Stimulated activated CD8-positive, alpha-beta memory T cell treated with anti-CD3 and anti-CD28 coated beads, Interleukin-4, amount 100 ng/mL, for 1 hour (primary cell): ENCODE results near the gene CAVIN2.

Experiments used
- DNase-seq, 2 donors: peaks; one replicate each; pipeline ENCODE4 v3.0.0-alpha.2; 2020; ENCODE audit warnings: low read depth in 2 of 2, low spot score in 1 of 2

The CAVIN2 gene

GRCh38 chr2:191840921-191841320 lies 6.0 kb downstream of the CAVIN2 start:
- DNase-seq = no peak

- no peak for DNase-seq
These were observed 6.7 kb downstream of the CAVIN2 start for GRCh38 chr2:191839918-191840804.

DNA sequence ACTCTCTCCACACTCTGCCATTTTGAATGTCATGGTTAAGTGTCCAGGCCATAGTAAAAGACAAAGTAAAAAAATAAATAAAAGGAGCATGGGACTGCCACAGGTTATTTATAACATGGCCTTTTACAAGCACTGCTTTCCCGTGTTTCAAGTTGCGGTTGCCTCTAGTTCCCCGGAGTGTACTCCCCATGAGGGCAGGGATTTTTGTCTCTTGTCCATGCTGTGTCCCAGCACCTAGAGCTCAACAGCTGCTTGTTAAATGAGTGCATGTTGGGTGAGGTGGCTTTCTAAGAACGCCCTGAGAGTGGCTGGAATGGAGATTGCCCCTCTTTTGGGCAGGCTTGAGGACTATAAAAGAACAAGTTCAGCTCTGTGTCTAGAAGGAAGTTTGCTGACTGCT lies 8.4 kb downstream of the CAVIN2 start:
- DNase-seq = no peak

- DNase-seq = no peak
These were observed 9.8 kb downstream of the CAVIN2 start for GRCh38 chr2:191836853-191837769.

DNA sequence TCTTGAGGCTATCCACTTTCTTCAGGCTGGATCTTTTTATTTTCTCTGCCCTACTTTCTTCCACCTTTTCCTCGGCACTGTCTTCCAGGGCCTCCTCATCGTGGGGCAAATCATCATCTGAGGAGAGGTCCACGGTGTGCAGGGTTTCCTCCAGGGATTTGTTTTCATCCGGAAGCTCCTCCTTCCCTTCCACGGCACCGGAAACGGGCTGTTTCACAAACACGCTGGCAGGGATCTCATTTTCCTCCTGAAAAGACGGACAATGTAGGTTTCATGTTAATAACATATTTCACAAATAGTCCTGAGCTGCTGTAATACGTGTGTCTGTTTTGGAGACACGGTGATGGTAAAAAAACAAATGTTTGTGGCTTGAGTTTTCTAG lies 10.4 kb downstream of the CAVIN2 start:
- no peak for DNase-seq

GRCh38 chr2:191835539-191836350 lies 11.1 kb downstream of the CAVIN2 start:
- DNase-seq = no peak

DNA sequence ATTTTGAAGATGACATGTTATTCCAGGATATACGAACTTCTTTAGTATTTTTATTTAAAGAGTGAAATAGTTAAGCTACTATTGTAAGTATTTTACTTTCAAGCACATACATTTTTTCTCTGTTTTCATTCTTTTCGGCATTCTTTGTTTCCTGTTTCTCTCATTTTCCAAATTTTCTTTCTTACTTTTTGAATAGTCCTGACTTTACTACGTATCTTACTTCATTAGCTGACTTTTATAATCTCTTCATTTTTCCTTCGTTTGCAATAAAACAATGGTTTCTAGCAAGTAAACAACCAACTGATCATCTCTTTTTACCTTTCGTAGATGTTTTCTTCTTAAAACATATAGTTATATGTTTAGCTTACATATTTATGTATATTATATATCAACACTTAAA lies 11.8 kb downstream of the CAVIN2 start:
- no peak for DNase-seq

- DNase-seq = no peak
These were observed 13.5 kb downstream of the CAVIN2 start for GRCh38 chr2:191833356-191833755.

DNA sequence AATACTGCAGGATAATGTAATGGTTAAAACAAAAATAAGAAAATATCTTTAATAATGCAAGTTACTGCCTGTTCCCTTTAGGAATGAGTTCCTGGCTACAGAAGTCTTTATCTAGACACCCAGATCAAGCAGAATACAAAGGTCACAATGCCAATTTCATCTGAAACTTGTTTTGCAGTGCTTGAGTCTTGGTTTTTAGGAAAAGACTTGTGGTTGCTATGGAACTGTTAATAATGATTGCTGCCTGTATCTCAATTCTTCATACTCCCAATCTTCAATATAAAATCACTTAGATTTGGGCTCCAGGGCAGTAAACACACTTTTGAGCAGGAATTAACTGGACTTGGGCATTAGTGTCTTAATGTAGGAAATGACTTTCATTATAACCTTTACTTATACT lies 14.2 kb downstream of the CAVIN2 start:
- no peak for DNase-seq

DNA sequence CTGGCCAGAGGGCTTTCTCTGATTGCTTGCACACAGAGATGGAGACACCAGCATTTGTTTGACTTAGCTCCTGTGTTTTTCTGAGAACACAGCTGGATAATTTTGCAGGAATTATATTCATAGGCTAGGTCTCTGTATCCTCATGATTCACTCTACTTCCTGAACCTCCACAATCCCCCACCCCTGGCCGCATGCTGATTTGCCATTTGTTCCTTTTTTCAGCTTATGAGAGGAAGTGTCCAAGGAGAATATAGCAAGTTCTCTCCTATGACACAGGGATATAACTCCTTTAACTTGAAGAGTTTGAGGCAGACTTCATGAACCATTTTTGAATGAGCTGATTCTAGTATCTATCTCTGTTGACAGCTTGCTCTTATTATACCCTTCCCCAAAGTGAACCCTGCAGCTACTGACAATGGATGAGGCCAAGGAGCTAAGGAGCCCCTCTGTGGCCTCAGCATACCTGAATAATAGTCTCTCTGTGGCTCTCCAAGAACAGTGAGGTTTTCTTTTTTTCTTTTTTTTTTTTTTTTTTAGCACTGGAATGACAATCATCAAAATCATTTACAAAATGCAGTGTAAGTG lies 15.4 kb downstream of the CAVIN2 start:
- DNase-seq = no peak

DNA sequence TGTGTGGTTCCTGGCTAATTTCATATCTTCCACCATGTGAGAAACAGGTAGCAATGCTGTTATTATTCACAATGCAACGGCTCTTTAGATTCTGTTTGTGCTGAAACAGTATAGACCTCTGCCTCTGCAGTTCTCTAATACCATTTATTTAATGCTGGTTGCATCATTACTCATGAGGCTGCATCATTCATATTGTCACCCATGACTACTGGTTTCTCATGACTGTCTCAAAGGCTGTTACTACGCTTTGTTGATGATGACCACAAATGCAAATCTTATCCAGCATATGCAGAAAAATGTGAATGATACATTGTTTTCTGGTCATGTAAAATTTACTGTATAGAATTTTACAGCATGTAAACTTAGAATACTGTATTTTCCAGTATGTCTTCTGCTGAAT lies 22.5 kb downstream of the CAVIN2 start:
- DNase-seq = no peak

DNA sequence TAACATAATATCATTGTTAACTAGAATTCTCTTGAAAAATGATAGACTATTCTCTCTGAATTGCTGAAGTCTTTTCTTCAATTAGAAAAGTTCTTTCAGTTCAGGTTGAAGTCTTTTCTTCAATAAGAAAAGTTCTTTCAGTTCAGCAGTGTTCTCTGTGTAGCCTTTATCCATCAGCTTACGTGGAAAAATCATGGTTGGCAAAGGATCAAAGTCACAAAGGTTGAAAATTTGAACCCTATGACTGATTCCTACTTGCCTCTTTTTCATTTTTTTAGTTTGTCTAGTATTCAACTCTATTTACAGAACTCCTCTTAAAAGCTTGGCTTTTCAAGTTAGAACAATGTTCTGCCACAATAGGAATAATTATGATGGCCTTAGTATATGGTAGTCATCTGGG lies 25.8 kb downstream of the CAVIN2 start:
- DNase-seq = no peak

- DNase-seq = no peak
These were observed 28.1 kb downstream of the CAVIN2 start for GRCh38 chr2:191818725-191819350.

DNA sequence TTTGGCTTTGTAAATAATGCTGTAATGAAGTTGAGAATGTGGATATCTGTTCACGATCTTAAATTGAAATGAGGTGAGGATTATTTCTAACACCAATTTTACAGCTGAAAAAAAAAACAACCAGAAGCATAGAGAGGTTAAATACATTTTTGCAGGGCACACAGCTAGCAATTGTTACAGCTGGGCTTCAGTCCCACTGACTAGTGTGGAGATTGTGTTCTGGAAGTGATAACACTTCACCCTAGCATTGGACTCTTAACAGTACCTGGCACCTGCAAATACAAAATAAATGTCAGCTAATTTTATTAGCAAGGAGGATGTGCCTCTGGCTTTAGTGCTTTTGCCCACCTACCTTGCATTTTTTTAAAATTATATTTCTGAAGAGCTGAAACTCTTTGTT lies 28.8 kb downstream of the CAVIN2 start:
- DNase-seq = no peak

- no peak for DNase-seq
These were observed 31.9 kb downstream of the CAVIN2 start for GRCh38 chr2:191815010-191815409.

DNA sequence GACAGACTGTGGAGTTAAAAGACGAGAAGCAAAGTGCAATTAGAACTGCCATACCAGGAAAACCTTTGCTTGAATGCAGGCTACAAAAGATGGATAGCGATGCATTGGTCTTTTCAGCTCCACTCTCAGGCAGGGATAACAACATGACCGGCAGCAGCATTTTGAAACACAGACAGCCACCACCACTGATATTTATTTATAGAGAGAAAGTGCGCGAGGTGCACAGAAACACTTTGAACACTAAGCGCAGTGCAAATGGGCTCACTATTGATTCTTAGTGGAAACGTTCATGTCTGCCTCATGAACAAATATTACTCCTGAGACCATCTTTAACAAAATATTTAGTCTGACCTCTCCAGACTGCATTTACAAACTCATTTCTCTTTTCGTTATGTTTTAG lies 32.9 kb downstream of the CAVIN2 start:
- no peak for DNase-seq

- no peak for DNase-seq
These were observed 34.9 kb downstream of the CAVIN2 start for GRCh38 chr2:191811807-191812602.

DNA sequence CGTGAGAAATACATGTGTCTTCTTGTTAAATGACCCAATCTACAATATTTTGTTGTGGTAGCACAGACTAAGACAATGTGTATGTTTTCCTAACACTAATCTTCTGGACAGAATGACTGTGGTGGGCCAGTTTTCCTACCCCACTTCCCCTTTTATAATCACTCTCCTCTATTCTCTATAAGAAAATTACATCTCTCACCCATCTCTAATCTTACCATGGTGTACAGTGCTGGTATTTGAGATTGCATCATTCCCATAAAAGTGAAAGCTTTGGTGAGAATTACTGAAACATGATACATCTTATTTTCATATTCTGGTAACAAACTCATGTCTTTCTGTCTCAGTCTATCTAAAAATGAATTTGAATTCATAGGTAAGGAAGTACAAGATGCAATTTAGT lies 40.5 kb downstream of the CAVIN2 start:
- no peak for DNase-seq

- DNase-seq = no peak
These were observed 42.1 kb downstream of the CAVIN2 start for GRCh38 chr2:191804766-191805165.

- no peak for DNase-seq
These were observed 43.9 kb downstream of the CAVIN2 start for GRCh38 chr2:191803007-191803406.
